Mesodermal cell (in vitro differentiated cells): ENCODE measurements around the gene RGR.

Experiments
- H3K27ac ChIP-seq: 2 replicates; pipeline ENCODE4 v1.7.0; 2013; ENCODE audit warnings: mild to moderate bottlenecking, low read depth, low read length, moderate library complexity; ENCODE audit not compliant: severe bottlenecking
- H3K36me3 ChIP-seq: 2 replicates; pipeline ENCODE4 v1.7.1; 2013; ENCODE audit warnings: mild to moderate bottlenecking, low read length, moderate library complexity; ENCODE audit not compliant: control insufficient read depth, insufficient read depth
- H3K4me1 ChIP-seq: one replicate; pipeline ENCODE4 v1.7.1; 2013; ENCODE audit warnings: mild to moderate bottlenecking, low read length; ENCODE audit not compliant: insufficient read depth, control insufficient read depth, poor library complexity, severe bottlenecking
- H3K4me3 ChIP-seq: 2 replicates; pipeline ENCODE4 v1.7.0; 2013; ENCODE audit warnings: low read length, control low read depth, mild to moderate bottlenecking; ENCODE audit not compliant: insufficient read depth, poor library complexity, severe bottlenecking; ENCODE audit errors: extremely low read depth
- H3K9me3 ChIP-seq: 2 replicates; pipeline ENCODE4 v1.7.1; 2013; ENCODE audit warnings: mild to moderate bottlenecking, low read length, moderate library complexity; ENCODE audit not compliant: control insufficient read depth
- WGBS, 2 experiments: methylation state at CpG; one replicate each; pipeline ENCODE4 v1.1.5; 2013; ENCODE audit warnings: missing lambda C conversion rate in 2 of 2; ENCODE audit not compliant: insufficient coverage in 2 of 2; 5-methylcytosine and 5-hydroxymethylcytosine counted together

RGR gene

DNA sequence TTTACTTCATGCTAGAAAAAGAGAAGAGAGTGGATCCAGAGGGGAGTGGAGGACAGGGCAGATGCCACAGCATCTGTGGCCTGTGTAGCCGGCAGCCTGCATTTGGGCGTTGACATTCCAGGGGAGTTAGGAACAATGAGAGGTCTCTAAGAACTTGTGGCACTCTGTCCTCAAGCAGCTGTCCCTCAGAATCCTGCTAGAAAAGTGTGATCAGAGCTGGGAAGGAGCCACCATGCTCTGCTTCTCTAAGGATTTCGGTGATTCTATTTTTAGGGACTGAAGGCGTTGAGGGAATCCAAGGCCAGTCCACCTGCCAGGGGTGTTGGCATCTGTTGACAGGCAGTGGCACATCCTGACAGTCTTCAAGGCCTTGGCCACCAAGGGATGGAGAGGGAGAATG, 27.1 kb upstream of the RGR start:
- 88% methylated on average over 4 of the region's 4 CpGs for WGBS, 2 experiments
- Histone ChIP-seq H3K4me1 (no peaks in the 10 kb centered on the region), H3K36me3 (no peaks in the 10 kb centered on the region), H3K9me3 (no peaks in the 10 kb centered on the region), H3K4me3 (no peak overlapping the region), H3K27ac (no peak overlapping the region)

DNA sequence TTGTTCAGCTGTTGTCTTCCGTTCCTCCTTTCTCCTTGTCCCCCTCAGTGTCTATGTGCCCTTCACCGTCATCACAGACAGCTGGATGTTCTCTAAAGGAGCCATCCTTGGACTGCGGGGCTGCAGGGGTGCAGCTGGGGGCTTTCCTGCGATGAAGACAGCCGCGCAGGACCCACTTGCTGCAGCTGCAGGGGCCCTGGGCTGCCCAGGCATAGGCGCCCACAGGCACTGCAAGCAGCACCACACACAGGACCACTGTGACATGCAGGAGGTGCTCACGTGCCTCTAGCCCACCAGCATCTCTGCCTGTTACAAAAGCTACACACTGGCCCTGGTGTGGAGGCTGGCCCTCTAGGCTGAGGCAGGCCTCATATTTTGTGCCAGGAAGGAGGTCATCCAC, 22.9 kb upstream of the RGR start:
- no peaks in the 10 kb centered on the region for H3K9me3 ChIP-seq
- H3K4me3 ChIP-seq = no peak overlapping the region
- H3K4me1 ChIP-seq = no peaks in the 10 kb centered on the region
- no peaks in the 10 kb centered on the region for H3K36me3 ChIP-seq
- 56 to 80% methylated on average over 4 to 8 of the region's 8 CpGs for WGBS, 2 experiments
- no peak overlapping the region for H3K27ac ChIP-seq

DNA sequence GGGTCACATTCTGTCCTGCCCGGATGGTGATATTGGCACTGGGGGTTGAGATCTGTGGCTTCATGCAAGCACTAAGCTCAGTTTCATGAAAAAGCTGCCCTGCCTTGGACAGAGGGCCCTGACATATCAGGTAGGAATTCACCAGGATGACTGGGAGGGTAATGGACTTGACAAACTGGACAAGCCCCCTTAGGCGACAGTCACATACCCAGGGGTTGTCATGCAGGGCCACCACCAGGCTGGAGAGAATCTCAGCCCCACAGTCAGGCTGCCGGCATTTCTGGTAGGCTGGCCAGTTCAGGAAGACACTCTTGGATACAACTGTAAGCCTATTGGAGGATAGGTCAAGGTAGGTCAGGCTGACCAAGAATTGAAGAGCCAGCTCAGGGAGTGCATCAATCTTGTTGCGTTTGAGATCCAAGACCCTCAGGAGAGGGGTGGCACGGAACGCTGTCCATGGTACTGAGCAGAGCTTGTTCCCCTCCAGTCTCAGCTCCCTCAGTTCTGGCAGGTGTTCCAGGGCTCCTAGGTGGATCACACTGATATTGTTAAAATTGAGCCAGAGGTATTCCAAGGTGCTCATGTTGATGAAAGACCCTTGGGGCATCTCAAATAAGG, 20.3 kb upstream of the RGR start:
- H3K27ac ChIP-seq = no peak overlapping the region
- no peak overlapping the region for H3K4me3 ChIP-seq
- no peaks in the 10 kb centered on the region for H3K36me3 ChIP-seq
- WGBS, 2 experiments = 40 to 63% methylated on average over 4 to 6 of the region's 6 CpGs
- H3K9me3 ChIP-seq = no peaks in the 10 kb centered on the region
- no peaks in the 10 kb centered on the region for H3K4me1 ChIP-seq

DNA sequence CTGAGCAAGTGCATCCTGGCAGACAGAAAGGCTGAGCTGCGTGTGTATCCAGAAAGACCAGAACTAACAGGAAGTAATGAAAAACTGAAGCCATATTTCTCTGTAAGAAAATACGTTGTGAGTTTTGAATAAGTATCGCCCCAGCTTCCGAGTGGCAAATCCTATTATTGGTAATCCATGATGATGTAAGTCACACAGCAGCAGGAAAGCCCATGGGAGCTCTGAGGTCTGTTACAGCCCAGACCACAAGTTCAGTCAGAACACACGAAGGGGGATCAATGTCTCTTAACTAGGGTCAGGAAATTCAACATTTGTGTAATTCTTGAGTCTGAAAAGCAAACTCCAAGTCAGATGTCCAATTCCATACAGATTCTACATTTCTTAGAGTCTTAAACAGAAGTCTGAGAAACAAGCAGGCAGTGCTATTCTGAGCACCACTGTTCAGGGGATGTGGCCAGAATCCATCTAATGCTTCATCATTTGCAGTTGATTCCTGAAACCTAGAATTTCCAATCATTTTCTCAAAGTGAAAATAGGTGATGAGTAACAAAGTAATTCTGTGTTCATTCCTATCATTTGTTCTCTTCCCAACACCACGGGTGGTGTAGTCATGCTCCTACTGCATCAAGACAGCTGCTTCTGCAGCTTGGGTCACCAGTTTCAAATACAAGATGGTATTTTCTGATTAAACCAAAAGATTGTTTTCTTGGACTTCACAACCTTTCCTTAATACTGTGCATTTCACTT, 19.3 kb upstream of the RGR start, which contains the start of gene LRIT2:
LRIT2 (minus strand) TSS at position 118 of the 747 bp plus-strand sequence; CDS start at position 94, 24 bp downstream.
- Histone ChIP-seq H3K27ac (no peak within 1 kb of the TSS), H3K4me1 (no peaks in the 10 kb centered on the region), H3K9me3 (no peaks in the 10 kb centered on the region), H3K36me3 (no peaks in the 10 kb centered on the region), H3K4me3 (no peak within 1 kb of the TSS)
- 73 to 79% methylated on average over 5 of the region's 6 CpGs for WGBS, 2 experiments

DNA sequence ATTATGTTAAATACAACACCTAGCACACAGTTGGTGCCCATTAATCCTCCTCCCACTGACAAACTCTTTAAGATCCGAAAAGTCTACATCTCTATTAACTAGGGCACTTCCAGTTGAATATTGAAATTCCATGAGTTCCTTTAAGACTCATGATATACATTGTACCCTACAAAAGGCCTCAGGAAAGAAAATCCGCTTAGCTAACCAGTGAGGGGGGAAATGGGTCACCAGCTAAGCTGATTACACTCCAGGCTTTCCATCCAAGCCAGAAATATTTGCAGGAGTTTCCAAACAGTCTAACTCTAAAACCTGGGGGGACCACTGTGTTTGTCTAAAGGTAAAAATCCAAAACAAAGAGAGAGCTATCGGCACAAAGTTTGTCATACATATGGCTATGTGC, 18.2 kb upstream of the RGR start:
- Histone ChIP-seq H3K27ac (no peak overlapping the region), H3K36me3 (no peaks in the 10 kb centered on the region), H3K9me3 (no peaks in the 10 kb centered on the region), H3K4me1 (no peaks in the 10 kb centered on the region), H3K4me3 (no peak overlapping the region)
- WGBS, 2 experiments = 67 to 90% methylated on average over 2 to 3 of the region's 3 CpGs

DNA sequence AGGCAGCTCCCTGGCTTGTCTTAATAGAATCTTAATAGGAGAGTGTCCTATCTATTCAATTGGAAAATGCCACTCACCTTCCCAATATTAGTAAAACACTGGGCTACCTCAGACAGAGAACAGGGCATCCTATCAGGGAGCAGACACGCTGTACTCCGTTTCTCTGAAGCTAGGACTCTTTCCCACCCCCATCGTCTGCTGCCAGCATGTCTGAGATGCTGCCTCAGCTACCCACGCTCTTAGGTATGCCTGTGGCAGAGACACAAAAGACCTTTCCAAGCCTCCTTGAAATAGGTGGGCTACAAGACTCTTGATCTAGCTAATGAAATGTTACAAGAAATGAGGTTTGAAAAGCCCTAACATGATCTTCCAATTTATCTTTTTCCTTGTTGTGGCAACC, 17.0 kb upstream of the RGR start:
- Histone ChIP-seq H3K36me3 (no peaks in the 10 kb centered on the region), H3K4me3 (no peak overlapping the region), H3K4me1 (no peaks in the 10 kb centered on the region), H3K9me3 (no peaks in the 10 kb centered on the region), H3K27ac (no peak overlapping the region)
- 40 to 53% methylated on average over 3 to 4 of the region's 4 CpGs for WGBS, 2 experiments

DNA sequence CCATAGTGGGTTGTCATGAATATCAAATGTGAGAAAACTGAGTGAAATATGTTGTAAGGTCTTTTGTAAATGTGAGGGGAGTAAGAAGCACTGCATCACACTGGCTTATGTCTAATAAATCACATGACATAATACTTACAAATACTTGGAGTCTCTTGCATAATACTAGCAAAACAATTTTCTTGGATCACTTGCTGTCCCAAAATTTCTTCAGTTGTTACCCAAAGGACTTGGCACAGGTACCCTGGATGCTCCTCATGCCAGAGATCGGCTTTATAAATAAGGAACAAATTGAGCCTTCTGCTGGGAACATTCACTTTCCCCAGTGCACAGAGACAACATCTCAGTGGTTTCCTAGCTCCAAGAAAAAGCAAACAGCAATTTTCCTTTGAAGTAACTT, 14.5 kb upstream of the RGR start:
- H3K4me3 ChIP-seq = no peak overlapping the region
- no peak overlapping the region for H3K27ac ChIP-seq
- no peaks in the 10 kb centered on the region for H3K9me3 ChIP-seq
- no peaks in the 10 kb centered on the region for H3K36me3 ChIP-seq
- H3K4me1 ChIP-seq = no peaks in the 10 kb centered on the region
- WGBS, 2 experiments = 78 to 86% methylated on average over 1 of the region's 1 CpG

DNA sequence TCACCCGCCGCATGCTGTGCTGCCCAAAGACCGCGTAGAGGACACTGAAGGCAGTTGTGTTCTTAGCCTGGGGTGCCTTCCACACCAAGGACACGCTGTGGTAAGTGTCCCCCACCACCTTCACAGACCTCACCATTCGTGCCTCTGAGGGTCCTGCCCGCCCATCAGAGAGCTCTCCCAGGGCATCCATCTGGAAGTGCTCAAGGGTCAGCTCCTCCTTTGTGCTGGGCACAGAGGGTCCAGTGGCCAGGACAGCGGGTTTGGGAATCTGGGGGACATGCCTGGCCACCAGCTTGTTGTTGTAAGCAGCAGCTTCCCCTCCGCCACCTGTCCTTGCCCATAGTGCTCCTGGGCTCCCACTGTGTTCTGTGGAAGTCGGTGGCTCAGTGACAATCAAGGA, 12.5 kb upstream of the RGR start:
- H3K9me3 ChIP-seq = no peaks in the 10 kb centered on the region
- H3K4me3 ChIP-seq = no peak overlapping the region
- WGBS, 2 experiments = 87 to 93% methylated on average over 10 of the region's 10 CpGs
- H3K36me3 ChIP-seq = no peaks in the 10 kb centered on the region
- H3K27ac ChIP-seq = no peak overlapping the region
- no peaks in the 10 kb centered on the region for H3K4me1 ChIP-seq

DNA sequence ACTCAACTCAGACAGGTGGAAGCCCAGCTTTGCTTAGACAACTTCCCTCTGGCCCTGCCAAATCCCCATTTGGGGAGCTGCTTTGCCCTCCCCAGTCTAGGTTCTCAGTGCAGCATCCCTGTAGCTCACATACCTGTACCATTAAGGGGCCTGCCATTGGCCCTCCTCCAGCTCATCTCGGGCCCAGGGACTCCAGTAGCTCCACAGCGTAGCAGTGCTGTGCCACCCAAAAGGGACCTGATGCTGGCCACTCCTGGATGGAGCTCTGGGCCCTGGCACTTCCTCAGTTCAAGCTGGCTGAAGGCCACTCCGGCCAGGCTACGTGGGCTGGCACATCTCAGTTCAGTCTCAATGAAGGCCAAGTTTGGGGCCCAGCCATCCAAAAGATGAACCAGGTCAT, 10.9 kb upstream of the RGR start:
- Histone ChIP-seq H3K36me3 (no peaks in the 10 kb centered on the region), H3K4me1 (no peaks in the 10 kb centered on the region), H3K9me3 (no peaks in the 10 kb centered on the region), H3K4me3 (no peak overlapping the region), H3K27ac (no peak overlapping the region)
- 81 to 90% methylated on average over 4 of the region's 4 CpGs for WGBS, 2 experiments

DNA sequence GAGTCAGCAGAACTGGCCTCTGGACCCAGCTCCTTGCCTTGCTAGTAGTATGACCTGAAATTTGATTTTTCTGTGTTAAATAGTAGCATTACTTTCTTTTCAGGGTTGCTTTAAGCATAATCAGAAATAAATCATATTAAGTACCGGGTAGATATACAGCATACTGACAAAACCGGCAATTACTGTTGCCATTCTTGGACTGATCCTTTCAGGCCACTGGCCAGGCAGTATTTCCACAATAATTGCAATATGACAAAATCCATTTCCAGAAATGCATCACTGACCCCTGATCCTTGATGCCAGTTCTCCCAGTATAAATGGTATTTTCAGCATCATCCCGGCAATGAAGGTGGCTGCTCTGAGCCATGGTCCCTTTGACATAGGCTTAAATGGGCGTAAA, 10.4 kb upstream of the RGR start:
- Histone ChIP-seq H3K4me3 (no peak overlapping the region), H3K27ac (no peak overlapping the region), H3K4me1 (no peaks in the 10 kb centered on the region), H3K36me3 (no peaks in the 10 kb centered on the region), H3K9me3 (no peaks in the 10 kb centered on the region)
- 89 to 96% methylated on average over 3 to 4 of the region's 4 CpGs for WGBS, 2 experiments

DNA sequence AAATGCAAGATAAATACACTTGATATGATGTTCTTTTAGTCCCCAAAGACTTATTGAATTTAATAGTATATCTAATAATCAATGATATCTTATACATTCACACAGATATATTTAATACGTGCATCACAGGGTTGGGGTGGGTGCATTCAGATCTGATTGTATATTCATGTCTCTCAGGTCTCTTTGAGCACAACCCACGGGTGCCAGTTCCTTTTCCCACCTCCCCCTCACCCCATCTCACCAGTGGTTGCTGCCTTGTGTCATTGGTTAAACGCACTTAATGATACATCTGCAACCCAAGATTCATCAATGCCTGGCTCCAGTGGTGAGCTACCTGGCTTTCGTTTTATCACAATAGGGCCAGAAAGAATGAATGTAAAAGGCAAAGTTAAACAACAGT, 9.8 kb upstream of the RGR start:
- no peak overlapping the region for H3K4me3 ChIP-seq
- 75% methylated on average over 2 of the region's 4 CpGs for WGBS, 2 experiments
- H3K4me1 ChIP-seq = no peaks in the 10 kb centered on the region
- no peaks in the 10 kb centered on the region for H3K9me3 ChIP-seq
- no peaks in the 10 kb centered on the region for H3K36me3 ChIP-seq
- H3K27ac ChIP-seq = no peak overlapping the region
